SK-N-MC (cell line): ENCODE measurements around the gene GREM1.

Experiments used
- EZH2 ChIP-seq: fragments of 200-600 bp; sonication (generic); IDR thresholded peaks from one replicate; pipeline ENCODE4 v1.6.1; 2017; ENCODE audit warnings: antibody characterized with exemption
- POLR2AphosphoS5 ChIP-seq: IDR thresholded peaks from 2 replicates; pipeline ENCODE4 v1.6.1; 2012; ENCODE audit warnings: mild to moderate bottlenecking, low read depth, low read length, borderline replicate concordance

- TF ChIP-seq POLR2AphosphoS5 (no peak), EZH2 (no peak)
Observed at GRCh38 chr15:32781781-32782180, 64.0 kb downstream of the GREM1 start.
